ENCODE data around the gene ELOVL5.
"Not testable (repeated sequence)": the region's sequence is repeated elsewhere in the genome, so short reads cannot be mapped to it uniquely, and the experiment has no call there.

DNA sequence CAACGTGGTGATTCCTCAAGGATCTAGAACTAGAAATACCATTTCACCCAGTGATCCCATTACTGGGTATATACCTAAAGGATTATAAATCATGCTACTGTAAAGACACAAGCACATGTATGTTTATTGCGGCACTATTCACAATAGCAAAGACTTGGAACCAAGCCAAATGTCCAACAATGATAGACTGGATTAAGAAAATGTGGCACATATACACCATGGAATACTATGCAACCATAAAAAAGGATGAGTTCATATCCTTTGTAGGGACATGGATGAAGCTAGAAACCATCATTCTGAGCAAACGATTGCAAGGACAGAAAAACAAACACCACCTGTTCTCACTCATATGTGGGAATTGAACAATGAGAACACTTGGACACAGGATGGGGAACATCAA is 39.9 kb upstream of the ELOVL5 start:
- not testable (repeated sequence) for TF ChIP-seq POLR2A (IDR thresholded peaks at IDR 0.05)
- TF ChIP-seq, protein P1, sequence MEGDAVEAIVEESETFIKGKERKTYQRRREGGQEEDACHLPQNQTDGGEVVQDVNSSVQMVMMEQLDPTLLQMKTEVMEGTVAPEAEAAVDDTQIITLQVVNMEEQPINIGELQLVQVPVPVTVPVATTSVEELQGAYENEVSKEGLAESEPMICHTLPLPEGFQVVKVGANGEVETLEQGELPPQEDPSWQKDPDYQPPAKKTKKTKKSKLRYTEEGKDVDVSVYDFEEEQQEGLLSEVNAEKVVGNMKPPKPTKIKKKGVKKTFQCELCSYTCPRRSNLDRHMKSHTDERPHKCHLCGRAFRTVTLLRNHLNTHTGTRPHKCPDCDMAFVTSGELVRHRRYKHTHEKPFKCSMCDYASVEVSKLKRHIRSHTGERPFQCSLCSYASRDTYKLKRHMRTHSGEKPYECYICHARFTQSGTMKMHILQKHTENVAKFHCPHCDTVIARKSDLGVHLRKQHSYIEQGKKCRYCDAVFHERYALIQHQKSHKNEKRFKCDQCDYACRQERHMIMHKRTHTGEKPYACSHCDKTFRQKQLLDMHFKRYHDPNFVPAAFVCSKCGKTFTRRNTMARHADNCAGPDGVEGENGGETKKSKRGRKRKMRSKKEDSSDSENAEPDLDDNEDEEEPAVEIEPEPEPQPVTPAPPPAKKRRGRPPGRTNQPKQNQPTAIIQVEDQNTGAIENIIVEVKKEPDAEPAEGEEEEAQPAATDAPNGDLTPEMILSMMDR (IDR thresholded peaks at IDR 0.05): not testable (repeated sequence)
